ENCODE results near the gene PKDCC. TPM values are rescaled to one million over a fixed set of nuclear protein-coding genes. Genes with fewer than 3 reads are reported as not detected.

Gene PKDCC
- polyA plus RNA-seq, 1 donor (not counting 4 experiments of a cell fraction or from before 2014, with no cell fraction given) = not detected

GRCh38 chr2:42026272-42026671 is 21.5 kb upstream of the PKDCC start:
- FAIRE-seq = no peak
- Histone ChIP-seq H3K4me1 (ENCODE audit: control insufficient read depth, extremely low read depth, insufficient read depth, low read length) (no peaks in the 10 kb centered on the region), H3K4me2 (ENCODE audit: control insufficient read depth, extremely low read depth, insufficient read depth, low read depth, low read length) (no peak overlapping the region), H2AFZ (ENCODE audit: control insufficient read depth, low read length) (no peak overlapping the region), H3K79me2 (ENCODE audit: control insufficient read depth, insufficient read depth, low read length) (no peaks in the 10 kb centered on the region), H3K9me3 (ENCODE audit: control insufficient read depth, low read depth, low read length) (no peaks in the 10 kb centered on the region), H3K27me3 (ENCODE audit: control insufficient read depth, extremely low read depth, insufficient read depth, low read length) (peaks cover 6% of the 10 kb centered on the region), H3K9me1 (ENCODE audit: control insufficient read depth, extremely low read depth, insufficient read depth, low read length) (no peaks in the 10 kb centered on the region), H3K27ac (ENCODE audit: control insufficient read depth, insufficient read depth, low read length) (no peak overlapping the region), H4K20me1 (ENCODE audit: control insufficient read depth, extremely low read depth, insufficient read depth, low read length) (no peaks in the 10 kb centered on the region), H3K9ac (ENCODE audit: control insufficient read depth, extremely low read depth, insufficient read depth, low read length) (no peak overlapping the region), H3K4me3 (ENCODE audit: control insufficient read depth in 2 of 3, extremely low read depth in 1 of 3, insufficient read depth in 2 of 3, low read depth in 1 of 3, low read length in 3 of 3) (no peak overlapping the region), H3K36me3 (ENCODE audit: control insufficient read depth in 2 of 2, extremely low read depth in 1 of 2, insufficient read depth in 2 of 2, low read length in 2 of 2) (no peaks in the 10 kb centered on the region)
- TF ChIP-seq, protein P1, sequence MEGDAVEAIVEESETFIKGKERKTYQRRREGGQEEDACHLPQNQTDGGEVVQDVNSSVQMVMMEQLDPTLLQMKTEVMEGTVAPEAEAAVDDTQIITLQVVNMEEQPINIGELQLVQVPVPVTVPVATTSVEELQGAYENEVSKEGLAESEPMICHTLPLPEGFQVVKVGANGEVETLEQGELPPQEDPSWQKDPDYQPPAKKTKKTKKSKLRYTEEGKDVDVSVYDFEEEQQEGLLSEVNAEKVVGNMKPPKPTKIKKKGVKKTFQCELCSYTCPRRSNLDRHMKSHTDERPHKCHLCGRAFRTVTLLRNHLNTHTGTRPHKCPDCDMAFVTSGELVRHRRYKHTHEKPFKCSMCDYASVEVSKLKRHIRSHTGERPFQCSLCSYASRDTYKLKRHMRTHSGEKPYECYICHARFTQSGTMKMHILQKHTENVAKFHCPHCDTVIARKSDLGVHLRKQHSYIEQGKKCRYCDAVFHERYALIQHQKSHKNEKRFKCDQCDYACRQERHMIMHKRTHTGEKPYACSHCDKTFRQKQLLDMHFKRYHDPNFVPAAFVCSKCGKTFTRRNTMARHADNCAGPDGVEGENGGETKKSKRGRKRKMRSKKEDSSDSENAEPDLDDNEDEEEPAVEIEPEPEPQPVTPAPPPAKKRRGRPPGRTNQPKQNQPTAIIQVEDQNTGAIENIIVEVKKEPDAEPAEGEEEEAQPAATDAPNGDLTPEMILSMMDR (optimal IDR thresholded peaks at IDR 0.05 in 1 of 3, IDR thresholded peaks at IDR 0.05 in 1 of 3, conservative IDR thresholded peaks at IDR 0.05 in 1 of 3; ENCODE audit: extremely low read depth in 1 of 3, insufficient read depth in 2 of 3, low read length in 3 of 3) = no peak
- dilution Hi-C loops (cut with MboI; ENCODE audit: extremely low pct_ligation_motif_present, low sequenced_read_pairs) = no loop called here
- no peak for DNase-seq (ENCODE audit: low read depth, low spot score)

- H2AFZ ChIP-seq (ENCODE audit: control insufficient read depth, low read length) = no peak overlapping the region
- dilution Hi-C loops (cut with MboI; ENCODE audit: extremely low pct_ligation_motif_present, low sequenced_read_pairs) = no loop called here
- no peak overlapping the region for H3K4me3 ChIP-seq (ENCODE audit: control insufficient read depth in 2 of 3, extremely low read depth in 1 of 3, insufficient read depth in 2 of 3, low read depth in 1 of 3, low read length in 3 of 3)
- no peak overlapping the region for H3K27ac ChIP-seq (ENCODE audit: control insufficient read depth, insufficient read depth, low read length)
- no peak overlapping the region for H3K4me2 ChIP-seq (ENCODE audit: control insufficient read depth, extremely low read depth, insufficient read depth, low read depth, low read length)
- H3K9me3 ChIP-seq (ENCODE audit: control insufficient read depth, low read depth, low read length) = no peaks in the 10 kb centered on the region
- H4K20me1 ChIP-seq (ENCODE audit: control insufficient read depth, extremely low read depth, insufficient read depth, low read length) = no peaks in the 10 kb centered on the region
- peaks cover 13% of the 10 kb centered on the region for H3K27me3 ChIP-seq (ENCODE audit: control insufficient read depth, extremely low read depth, insufficient read depth, low read length)
- FAIRE-seq (no peak), DNase-seq (ENCODE audit: low read depth, low spot score) (no peak)
- no peaks in the 10 kb centered on the region for H3K36me3 ChIP-seq (ENCODE audit: control insufficient read depth in 2 of 2, extremely low read depth in 1 of 2, insufficient read depth in 2 of 2, low read length in 2 of 2)
- TF ChIP-seq, protein P1 (optimal IDR thresholded peaks at IDR 0.05 in 1 of 3, IDR thresholded peaks at IDR 0.05 in 1 of 3, conservative IDR thresholded peaks at IDR 0.05 in 1 of 3; ENCODE audit: extremely low read depth in 1 of 3, insufficient read depth in 2 of 3, low read length in 3 of 3) = no peak
- TF ChIP-seq EZH2 (IDR thresholded peaks at IDR 0.05; ENCODE audit: low read length) = no peak
- no peaks in the 10 kb centered on the region for H3K79me2 ChIP-seq (ENCODE audit: control insufficient read depth, insufficient read depth, low read length)
- H3K9me1 ChIP-seq (ENCODE audit: control insufficient read depth, extremely low read depth, insufficient read depth, low read length) = no peaks in the 10 kb centered on the region
- no peaks in the 10 kb centered on the region for H3K4me1 ChIP-seq (ENCODE audit: control insufficient read depth, extremely low read depth, insufficient read depth, low read length)
- H3K9ac ChIP-seq (ENCODE audit: control insufficient read depth, extremely low read depth, insufficient read depth, low read length) = no peak overlapping the region
Measured at GRCh38 chr2:42028571-42029148, 19.2 kb upstream of the PKDCC start.

Data from keratinocyte (primary cell).